ENCODE measurements around the gene PTCD3.

PTCD3 gene

DNA sequence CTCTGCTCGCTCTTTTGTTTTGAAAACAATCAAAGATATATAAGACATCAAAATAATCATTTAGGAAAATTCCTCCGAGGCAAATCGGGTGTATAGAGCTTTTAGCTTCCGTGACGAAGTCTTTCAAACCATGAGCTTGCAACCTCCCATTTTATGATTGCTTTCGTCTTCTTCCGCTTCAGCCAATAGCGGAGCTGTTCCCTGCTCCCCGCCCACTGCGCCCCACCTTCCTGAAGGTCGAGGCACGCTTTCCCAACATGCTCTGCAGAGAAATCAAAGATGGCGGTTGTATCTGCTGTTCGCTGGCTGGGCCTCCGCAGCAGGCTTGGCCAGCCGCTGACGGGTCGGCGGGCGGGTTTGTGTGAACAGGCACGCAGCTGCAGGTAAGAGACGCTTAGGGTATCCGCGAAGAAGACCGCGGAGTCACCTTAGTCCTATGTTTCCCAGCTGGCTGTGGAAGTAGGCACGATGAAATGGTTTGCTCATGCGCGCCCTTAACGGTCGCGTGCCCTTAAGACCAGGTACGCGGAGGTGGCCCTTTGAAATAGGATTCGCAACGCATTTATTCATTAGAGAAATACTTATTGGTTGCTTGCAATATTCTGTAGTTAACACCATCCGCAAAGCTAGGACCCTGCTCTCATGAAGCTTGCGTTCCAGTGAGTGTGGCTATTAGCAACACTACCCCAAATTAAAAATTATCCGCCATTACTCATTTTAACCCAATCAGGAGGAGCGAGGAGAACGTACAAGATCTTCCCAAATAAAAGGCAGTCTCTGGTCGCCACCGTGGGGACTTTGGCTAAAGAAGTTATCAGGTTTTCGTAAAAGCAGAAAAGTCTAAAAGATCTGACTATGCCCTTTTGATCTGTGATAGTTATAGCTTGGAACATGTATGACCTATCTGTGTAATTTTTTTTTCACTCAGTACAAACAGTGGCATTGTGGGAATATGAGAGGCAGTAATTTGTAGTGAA lies at the start of gene PTCD3:
Gene PTCD3 (plus strand): TSS at position 267 of the 977 bp plus-strand sequence. CDS start 13 bp downstream, at position 280.
- FAIRE-seq (no peak), DNase-seq (ENCODE audit: insufficient read length, low spot score) (no peak)
- TF ChIP-seq, protein P1, sequence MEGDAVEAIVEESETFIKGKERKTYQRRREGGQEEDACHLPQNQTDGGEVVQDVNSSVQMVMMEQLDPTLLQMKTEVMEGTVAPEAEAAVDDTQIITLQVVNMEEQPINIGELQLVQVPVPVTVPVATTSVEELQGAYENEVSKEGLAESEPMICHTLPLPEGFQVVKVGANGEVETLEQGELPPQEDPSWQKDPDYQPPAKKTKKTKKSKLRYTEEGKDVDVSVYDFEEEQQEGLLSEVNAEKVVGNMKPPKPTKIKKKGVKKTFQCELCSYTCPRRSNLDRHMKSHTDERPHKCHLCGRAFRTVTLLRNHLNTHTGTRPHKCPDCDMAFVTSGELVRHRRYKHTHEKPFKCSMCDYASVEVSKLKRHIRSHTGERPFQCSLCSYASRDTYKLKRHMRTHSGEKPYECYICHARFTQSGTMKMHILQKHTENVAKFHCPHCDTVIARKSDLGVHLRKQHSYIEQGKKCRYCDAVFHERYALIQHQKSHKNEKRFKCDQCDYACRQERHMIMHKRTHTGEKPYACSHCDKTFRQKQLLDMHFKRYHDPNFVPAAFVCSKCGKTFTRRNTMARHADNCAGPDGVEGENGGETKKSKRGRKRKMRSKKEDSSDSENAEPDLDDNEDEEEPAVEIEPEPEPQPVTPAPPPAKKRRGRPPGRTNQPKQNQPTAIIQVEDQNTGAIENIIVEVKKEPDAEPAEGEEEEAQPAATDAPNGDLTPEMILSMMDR (IDR thresholded peaks at IDR 0.05; ENCODE audit: insufficient read depth, missing control alignments) = no peak

DNA sequence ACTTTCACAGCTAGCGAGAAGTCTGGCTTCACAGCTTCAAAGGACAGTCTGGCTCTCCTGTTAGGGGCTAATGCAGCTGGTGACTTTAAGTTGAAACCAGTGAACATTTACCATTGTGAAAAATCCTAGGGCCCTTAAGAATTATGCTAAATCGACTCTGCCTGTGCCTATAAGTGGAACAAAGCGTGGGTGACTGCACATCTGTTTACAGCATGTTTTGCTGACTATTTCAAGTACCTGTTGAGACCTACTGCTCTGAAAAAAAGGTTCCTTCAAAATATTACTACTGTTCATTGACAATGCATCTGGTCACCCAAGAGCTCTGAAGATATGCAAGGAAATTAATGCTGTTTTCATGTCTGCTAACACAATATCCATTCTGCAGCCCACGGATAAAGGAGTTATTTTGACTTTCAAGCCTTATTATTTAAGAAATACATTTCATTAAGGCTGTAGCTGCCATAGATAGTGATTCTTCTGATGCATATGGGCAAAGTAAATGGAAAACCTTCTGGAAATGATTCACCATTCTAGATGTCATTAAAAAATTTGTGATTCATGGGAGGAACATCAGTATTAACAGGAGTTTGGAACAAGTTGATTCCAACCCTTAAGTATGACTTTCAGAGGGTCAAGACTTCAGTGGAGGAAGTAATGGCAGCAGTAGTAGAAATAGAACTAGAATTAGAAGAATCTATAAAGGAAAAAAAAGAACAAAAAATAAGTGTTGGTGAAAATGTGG lies 49.3 kb upstream of the PTCD3 start:
- TF ChIP-seq, protein P1 (IDR thresholded peaks at IDR 0.05; ENCODE audit: insufficient read depth, missing control alignments) = no peak
- DNase-seq (ENCODE audit: insufficient read length, low spot score) (no peak), FAIRE-seq (no peak)

DNA sequence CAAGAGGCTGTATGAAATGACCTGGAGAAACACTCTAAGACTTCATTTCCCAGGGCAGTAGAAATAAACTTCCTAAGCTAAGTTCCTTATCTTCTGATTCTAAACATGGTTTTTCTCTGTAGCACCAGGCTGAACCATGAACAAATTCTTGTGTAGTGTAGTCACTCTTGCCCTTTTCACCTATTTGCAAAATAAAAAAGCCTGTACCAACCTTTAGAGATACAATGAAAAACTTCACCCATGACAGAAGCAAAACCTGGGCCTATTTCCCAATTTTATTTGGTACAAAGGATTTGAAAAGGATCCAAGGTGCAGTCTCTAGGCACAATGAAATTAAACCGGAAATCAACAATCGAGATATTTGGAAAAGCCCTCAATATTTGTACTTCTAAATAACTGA lies 44.0 kb upstream of the PTCD3 start:
- DNase-seq (ENCODE audit: insufficient read length, low spot score) (no peak), FAIRE-seq (no peak)
- TF ChIP-seq, protein P1 (IDR thresholded peaks at IDR 0.05; ENCODE audit: insufficient read depth, missing control alignments) = no peak

DNA sequence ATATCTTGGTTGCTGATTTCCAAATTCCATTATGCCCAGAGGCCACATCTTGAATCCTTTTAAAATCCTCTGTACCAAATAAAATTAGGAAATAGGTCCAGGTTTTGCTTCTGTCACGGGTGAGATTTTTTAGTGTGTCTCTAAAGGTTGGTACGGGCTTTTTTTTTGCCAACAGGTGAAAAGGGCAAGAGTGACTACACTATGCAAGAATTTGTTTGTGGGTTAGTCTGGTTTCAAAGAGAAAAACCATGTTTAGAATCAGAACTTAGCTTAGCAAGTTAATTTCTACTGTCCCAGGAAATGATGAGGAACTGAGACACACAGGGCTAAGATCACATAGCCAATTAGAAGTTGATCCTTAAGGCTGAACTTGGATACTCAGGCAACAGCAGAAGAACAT lies 42.0 kb upstream of the PTCD3 start:
- no peak for FAIRE-seq
- TF ChIP-seq, protein P1 (IDR thresholded peaks at IDR 0.05; ENCODE audit: insufficient read depth, missing control alignments) = no peak
- DNase-seq (ENCODE audit: insufficient read length, low spot score) = no peak

DNA sequence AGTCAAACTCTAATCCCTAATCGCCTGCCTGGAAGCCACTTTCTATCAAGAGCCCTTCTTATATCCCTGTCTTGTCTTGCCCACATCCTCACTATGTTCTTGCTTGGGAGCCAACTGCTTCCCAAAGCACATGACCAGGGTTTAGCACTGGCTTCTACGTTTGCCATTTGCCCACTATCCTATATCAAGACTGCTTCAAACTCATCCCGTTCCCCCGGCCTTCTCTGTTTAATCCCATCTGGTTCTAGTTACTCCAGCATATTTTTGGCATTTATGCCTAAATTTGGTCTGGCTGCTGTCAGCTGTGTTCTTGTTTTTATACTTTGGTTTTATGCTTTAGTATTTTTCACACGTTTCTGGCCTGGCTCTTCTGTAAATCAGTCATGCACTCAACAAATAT lies 40.5 kb upstream of the PTCD3 start:
- FAIRE-seq = no peak
- TF ChIP-seq, protein P1 (IDR thresholded peaks at IDR 0.05; ENCODE audit: insufficient read depth, missing control alignments) = no peak
- no peak for DNase-seq (ENCODE audit: insufficient read length, low spot score)

DNA sequence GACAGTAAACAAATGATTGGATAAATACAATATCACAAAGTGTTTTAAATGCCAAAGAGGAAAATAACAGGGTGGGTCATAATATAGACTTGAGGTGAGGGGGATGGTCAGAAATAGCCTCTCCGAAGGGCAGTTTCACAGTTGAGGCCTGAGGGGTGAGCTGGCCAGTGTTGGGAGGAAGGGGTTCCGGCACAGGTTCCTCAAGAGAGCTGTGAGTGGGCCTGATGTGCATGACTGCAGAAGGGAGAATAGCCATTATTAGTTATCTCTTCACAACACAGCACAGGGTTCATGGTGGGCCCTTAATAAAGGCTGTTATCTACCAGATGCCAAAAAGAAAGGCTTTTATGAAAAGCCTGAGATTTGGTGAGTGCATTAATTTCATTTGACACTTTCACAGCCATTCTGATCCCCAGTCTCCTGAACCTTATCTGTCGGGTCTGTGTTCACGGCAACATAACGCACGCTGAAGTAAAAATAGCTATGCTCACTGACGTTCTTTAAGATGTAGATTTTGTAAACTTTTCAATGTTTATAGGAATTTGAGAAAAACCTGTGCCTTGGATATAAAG lies 39.9 kb upstream of the PTCD3 start:
- TF ChIP-seq, protein P1 (IDR thresholded peaks at IDR 0.05; ENCODE audit: insufficient read depth, missing control alignments) = no peak
- FAIRE-seq (no peak), DNase-seq (ENCODE audit: insufficient read length, low spot score) (no peak)

Measured in D721Med (cell line).